HG02759 (cell line): ENCODE data around the gene PRODH.
"Not testable (repeated sequence)": the region's sequence is repeated elsewhere in the genome, so short reads cannot be mapped to it uniquely, and the experiment has no call there.

ENCODE experiments used
- ATAC-seq: cut with Tn5 transposase; IDR thresholded peaks from one replicate; pipeline ENCODE4 v1.9.1; 2021; ENCODE audit warnings: mild to moderate bottlenecking, moderate library complexity; ENCODE audit not compliant: unreplicated experiment

The PRODH gene

DNA sequence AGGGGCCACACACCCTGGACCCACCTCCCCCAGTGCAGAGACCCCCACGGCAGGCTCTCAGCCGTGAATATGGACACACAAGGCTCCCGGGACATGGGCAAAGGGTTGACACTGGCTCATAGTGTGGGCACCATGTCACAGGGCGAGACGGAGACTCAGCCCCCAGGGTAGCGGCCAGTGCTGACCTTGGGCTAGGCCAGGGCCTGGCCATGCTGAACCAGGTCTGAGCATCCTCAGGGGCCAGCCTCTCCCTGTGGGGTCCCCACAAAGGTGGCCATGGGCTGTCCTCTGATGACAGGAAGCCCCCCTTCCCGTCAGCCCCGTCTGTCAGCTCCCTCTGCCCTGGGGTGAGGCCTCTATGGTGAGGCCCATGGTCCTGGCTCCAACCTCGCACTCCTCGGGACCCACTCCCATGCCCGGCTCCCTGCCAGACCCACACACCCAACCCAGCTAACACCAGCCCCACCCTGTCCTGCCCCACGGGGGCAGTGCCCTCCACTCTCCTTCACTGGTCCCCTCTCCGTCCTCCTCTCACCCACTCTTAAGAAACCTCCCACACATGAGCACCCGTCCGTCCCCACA is 19.0 kb upstream of the PRODH start:
- no peak for ATAC-seq

DNA sequence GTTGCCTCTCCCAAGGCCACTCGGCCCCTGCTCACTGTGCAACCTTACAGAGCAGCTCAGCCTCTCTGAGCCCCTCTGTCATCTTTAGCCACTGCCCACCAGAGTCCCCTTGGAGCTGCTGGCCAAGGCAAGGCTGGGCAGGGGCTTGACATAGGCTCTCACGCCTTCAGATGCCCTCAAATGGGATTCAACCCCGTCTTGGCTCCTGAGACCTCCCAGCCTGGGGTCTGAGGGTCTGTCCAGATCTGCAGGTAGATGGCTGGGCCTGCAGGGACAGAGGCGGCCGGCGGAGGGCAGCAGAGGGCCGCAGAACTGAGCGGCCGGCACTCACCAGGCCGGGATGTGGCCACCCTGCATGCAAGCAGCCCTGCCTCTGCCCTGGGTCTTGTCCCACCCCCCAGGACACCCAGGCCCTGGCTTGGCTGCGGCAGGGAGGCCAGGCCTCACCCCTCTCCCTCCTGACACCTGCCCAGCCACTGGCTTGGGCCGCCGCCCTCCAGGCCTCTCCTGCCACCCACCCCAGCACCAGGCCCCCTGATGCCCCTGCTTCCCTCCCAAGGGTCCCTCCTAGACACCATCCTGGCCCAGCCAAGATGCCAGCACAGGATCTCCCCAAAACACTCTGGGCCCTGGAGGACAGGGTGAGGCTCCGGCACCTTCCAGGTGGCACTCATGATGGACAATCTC is 18.4 kb upstream of the PRODH start:
- ATAC-seq: not testable (repeated sequence)

DNA sequence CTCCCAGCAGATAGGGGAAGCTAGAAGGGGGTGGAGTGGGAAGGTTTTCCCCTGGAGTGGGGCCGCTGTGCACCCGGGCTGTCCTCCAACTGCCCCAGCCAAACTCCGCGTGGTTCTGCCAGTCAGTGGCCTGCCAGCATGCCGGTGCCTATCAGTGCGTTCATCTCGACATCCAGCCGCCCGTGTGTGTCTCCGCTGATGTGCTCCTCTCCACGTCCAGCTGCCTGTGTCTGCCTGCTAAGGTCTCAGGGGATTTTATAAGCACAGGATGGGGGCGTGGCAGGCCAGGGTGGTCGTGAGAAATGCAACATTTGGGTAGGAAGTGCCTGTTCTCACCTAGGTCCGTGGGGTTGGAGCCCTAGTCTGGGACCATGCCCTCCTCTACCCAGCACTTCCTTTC is 17.0 kb upstream of the PRODH start:
- not testable (repeated sequence) for ATAC-seq

DNA sequence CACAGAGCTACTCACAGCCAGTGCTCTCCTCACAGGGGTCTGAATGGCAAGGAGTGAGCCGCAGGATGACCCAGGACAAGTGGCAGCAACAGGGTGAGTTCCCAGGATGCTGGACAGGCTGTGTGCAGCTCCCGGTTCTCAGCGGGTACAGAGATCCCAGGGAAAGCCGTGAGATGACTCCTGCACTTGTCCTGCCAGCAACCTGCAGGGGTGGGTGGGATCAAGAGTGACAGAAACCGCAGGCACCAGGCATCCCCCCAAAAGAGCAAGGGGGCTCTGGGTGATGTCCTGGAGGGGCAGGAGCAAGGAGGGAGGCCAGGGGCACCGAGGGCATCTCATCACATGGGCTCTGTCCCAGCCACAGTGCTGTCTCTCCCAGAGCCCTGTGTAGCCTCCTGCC is 15.9 kb upstream of the PRODH start:
- ATAC-seq: no peak

DNA sequence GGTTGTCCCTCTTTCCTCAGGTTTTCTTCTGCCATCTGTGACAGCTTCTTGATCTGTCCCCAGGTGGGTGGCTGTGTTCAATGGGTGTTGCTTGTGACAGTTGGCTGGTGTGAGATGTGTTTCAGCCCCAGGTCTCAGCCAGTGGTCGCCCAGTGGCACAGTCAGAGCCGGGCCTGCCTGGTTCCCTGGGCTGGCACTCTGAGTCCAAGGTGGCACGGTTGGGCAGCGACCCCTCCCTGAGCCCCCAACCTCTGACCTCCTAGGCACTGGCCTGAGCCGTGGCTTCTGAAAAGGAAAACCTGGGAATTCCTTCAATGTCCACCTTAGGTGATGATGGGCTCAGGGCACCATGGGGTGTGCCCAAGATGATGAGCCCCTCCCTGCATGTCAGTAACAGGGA is 14.0 kb upstream of the PRODH start:
- ATAC-seq: no peak

DNA sequence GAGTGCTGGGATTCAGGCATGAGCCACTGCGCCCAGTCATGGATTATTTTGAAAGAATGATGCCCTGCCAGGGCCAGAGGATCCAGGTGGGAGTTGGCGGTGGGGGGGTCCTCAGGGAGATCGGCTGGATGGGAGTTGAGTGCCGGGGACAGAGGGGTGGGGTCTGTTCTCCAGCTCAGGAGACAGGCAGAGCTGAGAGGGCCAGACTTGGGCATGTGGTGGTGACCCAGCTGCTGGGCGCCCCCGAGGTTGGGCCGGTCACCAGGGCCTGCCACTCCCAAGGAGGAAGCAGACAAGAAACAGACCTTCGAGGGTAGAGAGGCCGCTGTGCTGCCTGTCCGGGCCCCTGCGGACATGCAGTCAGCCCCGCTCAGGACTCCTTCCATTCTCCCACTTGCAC is 11.8 kb upstream of the PRODH start:
- no peak for ATAC-seq

DNA sequence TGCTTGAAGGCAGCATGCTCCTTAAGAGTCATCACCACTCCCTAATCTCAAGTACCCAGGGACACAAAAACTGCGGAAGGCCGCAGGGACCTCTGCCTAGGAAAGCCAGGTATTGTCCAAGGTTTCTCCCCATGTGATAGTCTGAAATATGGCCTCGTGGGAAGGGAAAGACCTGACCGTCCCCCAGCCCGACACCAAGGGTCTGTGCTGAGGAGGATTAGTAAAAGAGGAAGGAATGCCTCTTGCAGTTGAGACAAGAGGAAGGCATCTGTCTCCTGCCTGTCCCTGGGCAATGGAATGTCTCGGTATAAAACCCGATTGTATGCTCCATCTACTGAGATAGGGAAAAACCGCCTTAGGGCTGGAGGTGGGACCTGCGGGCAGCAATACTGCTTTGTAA is 11.0 kb upstream of the PRODH start:
- not testable (repeated sequence) for ATAC-seq

DNA sequence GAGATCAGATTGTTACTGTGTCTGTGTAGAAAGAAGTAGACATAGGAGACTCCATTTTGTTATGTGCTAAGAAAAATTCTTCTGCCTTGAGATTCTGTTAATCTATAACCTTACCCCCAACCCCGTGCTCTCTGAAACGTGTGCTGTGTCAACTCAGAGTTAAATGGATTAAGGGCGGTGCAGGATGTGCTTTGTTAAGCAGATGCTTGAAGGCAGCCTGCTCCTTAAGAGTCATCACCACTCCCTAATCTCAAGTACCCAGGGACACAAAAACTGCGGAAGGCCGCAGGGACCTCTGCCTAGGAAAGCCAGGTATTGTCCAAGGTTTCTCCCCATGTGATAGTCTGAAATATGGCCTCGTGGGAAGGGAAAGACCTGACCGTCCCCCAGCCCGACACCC is 2.6 kb upstream of the PRODH start:
- ATAC-seq: not testable (repeated sequence)

DNA sequence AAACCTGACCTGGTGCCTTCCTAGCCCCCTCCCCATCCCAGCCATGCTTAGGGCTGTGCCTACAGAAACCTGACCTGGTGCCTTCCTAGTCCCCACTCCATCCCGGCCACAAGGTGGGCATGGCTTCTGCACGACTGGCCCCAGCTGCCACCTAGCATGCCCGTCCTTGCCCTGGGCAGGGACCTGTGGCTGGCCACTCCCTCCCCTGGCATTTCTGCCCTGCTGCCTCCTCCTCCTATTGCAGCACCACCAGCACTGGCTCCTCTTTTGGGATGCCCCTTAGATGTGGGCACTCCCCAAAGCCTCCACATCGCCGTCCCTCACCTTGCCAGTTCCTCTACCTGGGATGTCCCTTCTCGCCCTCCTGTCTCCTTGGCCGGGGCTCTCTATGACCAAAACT is 1.4 kb downstream of the PRODH start:
- not testable (repeated sequence) for ATAC-seq

DNA sequence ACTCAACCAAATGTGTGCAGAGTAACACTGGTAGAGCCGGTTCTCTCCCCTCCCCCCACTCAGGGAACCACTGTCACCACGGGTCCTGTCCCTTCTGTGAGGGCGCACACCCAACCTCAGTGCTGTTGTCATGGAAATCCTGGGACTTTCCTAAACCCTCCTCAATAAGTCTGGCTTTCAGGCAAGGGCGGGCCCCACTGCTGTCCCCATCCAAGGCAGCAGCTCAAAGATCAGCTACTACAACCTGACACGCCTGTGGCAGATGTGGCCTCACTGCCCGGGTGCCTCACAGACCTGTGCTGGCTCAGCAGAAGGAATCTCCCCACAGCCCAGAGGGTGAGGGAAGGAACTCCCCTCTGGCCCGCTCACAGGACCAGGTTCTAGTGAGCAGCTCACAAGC is 2.2 kb downstream of the PRODH start:
- ATAC-seq: no peak

DNA sequence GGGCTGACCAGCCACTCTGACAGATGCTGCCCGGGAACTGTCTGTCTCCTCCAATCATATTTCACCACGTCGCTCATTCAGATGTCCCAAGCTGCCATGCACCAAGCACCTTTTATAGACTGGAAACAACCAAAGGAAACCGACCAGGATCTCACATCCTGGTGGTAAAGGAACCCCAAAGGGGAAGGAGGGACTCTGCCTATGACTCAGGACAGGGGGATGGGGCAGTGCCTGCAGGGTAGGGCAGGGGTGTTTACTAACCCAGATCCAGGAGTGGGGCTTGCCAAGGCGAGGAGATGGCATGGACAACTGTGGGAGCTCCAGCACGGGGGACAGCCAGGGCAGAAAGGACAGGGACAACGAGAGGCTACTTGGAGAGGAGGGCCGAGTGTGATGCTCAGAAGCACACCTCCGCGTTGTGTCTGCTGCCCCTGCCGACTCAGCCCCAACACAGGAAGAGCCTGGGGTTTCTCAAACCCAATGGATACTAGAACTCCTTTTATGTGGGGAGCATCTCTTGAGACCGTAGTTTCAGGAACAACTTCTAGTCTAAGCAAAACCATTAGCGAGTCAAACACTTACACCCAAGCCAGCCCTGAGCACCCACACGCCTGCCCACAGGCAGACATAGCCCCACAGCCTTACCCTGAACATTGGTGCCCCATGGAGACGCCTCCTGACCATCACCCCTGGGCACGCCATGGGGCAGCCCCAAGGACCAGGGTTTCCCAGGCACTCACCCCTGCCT is 4.0 kb downstream of the PRODH start:
- ATAC-seq: no peak

DNA sequence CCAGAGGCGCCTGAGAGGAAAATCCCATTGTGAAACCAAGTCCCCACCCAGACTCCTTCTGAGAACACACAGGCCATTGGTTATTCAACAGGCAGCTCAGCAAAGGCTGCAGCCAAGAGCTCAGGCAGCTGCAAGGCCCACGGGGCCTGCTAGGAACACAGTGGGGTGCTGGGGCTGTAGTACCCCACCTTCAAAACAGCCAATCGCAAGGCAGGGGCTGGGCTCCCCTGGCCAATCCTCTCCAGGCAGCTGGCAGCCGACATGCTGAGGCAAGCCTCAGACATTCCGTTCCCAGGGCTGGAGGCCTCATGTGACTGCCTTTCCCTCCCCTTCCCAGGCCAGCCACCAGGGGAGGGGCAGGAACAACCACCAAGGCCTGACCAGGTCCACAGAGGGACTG is 6.6 kb downstream of the PRODH start:
- no peak for ATAC-seq

DNA sequence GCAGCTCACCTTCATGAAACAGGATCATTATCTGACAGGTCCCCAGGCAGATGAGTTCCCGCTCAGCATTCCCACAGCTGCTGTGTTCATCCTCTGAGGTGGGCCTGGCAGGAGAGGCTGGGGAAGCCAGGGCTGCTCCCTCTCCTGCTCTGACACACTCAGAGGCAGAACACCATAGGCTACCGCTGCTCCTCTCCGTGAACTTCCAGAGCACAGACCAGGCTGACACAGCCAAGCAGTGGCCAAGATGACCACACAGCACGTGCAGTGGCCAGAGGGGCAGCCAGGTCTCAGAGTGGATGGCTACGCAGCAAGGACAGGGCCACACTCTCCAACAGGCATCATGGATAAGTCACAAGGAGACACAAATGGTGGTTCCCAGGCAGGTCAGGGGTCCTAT is 8.5 kb downstream of the PRODH start:
- no peak for ATAC-seq

DNA sequence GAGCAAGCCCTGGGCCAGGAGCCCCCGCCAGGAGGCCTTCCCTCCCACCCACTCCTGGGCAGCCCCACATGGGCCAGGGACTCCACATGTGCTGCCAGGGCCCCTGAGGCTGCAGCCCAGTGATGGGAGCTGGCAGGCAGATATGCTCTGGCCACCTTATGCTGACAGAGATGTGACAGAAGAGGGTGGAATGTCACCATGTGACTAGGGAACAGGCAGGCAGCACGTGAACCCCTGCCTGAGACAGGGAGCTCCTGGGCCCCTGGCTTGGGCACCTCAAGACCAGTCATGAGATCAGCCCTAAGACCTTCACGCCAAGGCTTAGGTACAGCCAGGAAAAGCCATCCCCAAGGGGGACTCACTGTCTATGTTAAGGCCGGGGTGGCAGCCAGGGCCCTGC is 9.1 kb downstream of the PRODH start:
- no peak for ATAC-seq

DNA sequence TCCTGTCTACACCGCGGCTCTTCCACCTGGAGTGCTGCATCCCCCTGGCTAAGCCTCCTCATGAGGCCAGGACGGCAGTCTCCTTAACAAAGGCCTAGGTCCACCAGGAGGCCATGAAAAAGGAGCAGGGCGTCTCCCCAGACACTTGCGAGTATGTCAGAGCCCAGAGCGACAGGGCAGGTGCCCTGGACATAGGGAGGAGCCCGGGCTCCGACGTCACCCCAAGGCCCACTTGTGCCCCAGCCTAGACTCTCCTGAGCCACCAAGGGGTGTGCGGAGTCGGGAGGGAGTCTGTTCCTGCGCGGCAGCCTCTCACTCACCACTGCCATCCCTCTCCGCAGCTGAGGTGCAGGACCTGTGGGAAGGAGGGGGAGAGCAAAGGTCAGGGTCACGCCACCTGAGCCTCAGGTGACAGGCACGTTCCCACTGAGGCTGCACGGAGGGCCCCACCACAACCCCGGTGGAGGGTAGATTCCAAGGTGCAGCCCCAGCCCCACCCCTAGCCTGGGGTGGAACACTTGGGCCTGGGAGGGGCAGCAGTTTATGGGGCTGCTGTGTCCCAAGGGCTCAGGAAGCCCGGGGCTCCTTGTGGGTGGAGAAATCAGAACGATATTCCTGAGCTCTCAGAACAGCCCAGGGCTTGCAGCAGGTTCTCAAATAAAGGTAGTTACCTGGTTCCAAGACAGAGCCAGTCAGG is 10.6 kb downstream of the PRODH start:
- ATAC-seq: no peak

DNA sequence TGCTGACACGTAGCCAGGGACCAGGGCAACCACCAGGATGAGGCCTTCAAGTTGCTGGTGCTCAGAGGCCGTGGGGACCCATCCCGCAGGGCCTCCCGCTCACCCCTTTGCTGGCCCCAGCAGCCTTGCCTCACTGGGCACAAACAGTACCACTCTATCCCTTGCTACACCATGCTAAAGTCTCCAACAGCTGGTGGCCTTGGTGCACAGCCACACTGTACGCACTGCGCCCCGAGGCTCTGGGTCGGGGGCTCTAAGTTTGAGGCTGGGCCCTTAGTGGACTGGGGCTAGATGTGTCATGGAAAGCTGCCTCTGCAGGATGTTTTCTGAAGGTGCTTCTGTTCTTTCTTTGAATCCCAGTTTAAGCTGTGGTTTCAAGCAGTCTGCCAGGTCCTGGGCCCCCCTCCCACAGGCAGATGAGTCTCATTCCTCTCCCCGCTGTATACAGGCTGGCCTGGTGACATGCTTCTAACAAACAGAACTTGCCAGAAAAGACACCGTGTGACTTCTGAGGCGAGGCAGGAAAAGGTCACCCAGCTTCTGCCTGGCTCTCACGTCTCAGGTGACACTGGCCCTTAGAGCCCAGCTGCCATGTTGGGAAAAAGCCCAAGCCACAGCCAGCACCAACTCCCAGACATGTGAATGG is 15.7 kb downstream of the PRODH start:
- ATAC-seq: not testable (repeated sequence)

DNA sequence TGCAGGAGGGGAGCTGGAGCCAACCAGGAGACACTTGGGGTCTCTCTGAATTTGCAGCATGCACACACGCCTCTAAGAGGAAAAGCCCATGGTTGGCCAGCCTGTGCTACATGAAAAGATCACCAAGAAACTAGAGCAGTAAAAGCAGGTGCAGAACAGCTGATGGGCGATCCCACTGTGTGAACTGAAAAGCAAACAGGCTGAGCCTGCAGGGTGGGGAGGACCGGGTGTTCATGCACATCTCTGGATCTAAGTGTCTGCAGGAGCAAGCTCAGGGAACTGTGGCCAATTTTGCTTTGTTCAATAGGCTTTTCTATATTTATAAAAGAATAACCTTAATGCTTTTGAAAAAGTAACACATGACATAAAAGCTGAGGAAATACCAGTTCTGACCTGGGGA is 18.3 kb downstream of the PRODH start:
- ATAC-seq: not testable (repeated sequence)

DNA sequence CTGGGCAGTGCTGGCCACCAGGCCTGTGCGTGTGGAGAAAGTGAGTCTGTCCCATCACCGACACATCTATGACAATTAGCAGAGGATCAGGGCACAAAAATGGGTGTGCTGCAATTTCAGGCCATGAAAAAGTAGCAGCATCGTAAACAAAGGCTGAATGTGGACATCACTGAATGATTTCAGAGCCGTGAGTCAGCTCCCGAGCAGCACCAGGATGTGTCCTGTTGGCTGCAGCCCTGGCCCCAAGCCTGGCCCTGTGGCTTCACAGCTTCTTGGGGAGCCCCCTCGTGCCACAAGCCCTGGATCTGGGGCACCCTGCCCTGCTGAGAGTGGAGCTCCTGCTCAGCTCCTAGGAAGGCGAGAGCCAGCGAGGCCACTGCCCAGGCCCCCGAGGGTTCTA is 20.5 kb downstream of the PRODH start:
- ATAC-seq: not testable (repeated sequence)

DNA sequence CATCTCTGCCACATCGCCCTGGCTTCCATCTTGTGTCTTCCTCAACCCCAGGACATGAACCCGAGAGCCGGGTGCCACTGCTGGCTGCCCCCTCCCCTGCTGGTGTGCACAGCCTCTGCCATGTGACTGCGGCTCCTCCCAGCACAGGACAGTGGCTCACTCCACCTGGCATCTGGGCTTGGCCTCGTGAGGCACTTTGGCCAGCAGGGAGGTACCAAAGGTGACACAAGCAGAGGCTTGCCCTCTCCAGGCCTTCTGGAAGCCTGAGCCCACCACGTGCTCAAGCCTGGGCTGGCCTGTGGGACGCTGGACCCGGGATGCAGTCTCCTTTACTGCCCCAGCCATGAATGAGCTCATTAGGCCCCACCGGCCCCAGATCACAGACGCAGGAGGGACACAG is 21.5 kb downstream of the PRODH start:
- not testable (repeated sequence) for ATAC-seq

DNA sequence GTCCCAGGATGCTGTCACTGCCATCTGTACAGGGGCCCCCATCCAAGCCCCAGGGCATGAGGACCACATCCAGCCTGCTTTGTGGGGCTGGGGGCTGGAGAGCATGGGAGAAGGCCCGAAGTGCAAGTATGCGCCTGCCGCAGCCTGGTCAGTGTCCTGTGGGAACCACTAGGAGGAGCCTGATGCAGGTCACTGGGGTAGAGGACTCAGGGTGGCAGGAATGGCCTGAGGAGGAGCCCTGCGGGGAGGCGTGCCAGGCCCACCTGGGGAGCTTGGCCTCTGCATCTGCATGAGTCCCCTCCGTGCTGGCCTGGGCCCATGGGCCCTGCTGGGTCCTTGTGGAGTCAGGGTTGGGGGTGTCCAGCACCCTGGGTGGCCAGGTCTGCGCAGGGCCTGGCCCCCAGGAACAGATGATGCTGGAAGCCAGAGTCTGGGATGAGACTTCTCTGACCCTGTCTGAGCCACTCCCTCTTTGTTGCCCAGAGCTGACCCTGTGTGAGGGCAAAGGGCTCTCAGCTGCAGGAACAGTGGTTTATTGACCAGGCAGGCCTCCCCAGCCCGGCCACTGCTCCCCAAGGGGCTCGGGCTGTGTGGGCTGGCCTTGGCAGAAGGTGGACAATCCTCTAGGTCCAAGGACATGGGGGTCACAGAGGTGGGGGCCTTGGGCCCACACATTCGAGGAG is 23.7 kb downstream of the PRODH start:
- ATAC-seq: not testable (repeated sequence)

DNA sequence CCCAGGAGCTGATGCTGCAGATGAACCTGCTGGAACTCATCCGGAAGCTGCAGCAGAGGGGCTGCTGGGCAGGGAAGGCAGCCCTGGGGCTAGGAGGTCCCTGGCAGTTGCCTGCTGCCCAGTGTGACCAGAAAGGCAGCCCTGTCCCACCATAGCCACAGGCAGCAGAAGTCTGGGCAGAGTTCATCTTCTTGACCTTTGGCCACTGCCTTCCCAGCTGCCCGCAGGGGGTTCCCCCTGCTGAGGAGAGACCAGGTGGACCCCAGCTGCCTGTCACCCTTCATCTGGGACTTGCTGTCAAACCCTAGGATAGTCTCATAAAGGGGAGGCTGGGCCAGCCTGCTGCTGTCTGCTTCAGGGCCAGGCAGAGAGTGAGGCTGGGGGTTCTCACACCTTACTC is 24.6 kb downstream of the PRODH start:
- ATAC-seq: not testable (repeated sequence)
